ENCODE measurements around the gene PTPRT. TPM values are rescaled to one million over a fixed set of nuclear protein-coding genes. Genes with fewer than 3 reads are reported as not detected.

Gene PTPRT
- total RNA-seq, 4 donors from 2014 or later = under 0.01 to 0.64 (median 0.40) TPM

DNA sequence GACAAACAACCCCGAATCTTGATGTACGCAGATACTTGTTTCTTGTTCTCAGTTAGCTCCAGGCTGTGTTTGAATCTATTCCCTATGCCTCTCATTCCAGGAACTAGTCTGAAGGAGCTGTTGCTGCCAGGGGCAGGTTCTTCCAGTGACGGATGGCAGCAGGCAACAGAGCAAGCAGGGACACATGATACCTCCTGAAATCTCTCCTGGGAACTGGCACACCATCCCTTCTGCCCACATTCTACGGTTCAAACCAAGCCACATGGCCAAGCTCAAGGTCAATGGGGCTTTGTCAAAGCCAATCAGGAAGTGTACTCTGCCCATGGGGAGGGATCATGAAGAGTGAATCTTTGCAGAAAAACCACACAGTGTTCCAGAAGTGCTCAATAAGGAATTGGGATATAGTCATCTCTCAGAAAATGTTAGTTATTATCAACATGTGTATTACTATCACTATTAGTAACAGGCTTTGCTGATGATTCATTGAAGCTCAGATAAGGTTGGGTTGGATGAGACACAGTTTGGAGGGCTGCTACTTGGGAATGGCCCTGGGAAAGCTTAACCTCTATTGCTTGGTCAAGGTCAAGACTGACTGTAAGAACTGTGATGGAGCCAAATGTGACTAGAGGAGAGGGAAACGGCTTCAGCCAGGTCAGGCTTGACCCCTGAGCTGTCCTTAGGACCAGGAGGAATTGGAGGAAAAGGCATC, 454.9 kb downstream of the PTPRT start:
- WGBS, 2 donors (ENCODE audit: low coverage in 1 of 2) = 70 to 100% methylated on average over 3 to 5 of the region's 5 CpGs

DNA sequence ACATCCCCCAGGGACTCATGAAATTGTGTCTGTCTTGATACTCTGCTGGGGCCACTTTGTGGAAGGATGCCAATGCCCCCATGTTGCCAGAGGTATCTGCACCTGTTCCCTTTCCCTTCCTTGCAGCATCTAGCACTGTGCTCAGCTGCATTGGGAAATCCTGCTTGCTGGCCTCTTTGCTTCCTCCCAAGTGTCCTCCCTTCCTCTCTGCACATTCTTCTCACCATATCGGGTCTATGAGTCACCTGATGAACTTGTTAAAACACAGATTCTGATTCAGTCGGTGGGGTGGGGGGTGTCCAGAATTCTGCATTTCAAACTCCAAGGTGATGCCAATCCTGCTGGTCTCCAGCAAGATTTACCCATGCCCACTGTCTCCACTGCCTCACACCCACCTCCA, 467.8 kb downstream of the PTPRT start:
- no peaks in the 10 kb centered on the region for H3K36me3 ChIP-seq
- in situ Hi-C loops (cut with MboI; ENCODE audit: low pct_ligation_motif_present in 1 of 4, low pct_unique_long_range_greater_than_20kb in 1 of 4, low sequenced_read_pairs in 3 of 4) = no loop called here
- no peaks in the 10 kb centered on the region for H3K4me1 ChIP-seq
- intact Hi-C loops (cut with DNase I; ENCODE audit: low total_unique reads) = no loop called here
- TF ChIP-seq POLR2AphosphoS5 (IDR thresholded peaks at IDR 0.05) (no peak), EP300 (IDR thresholded peaks at IDR 0.05; ENCODE audit: low read depth) (no peak), POLR2A (IDR thresholded peaks at IDR 0.05) (no peak)
- TF ChIP-seq, protein P1, sequence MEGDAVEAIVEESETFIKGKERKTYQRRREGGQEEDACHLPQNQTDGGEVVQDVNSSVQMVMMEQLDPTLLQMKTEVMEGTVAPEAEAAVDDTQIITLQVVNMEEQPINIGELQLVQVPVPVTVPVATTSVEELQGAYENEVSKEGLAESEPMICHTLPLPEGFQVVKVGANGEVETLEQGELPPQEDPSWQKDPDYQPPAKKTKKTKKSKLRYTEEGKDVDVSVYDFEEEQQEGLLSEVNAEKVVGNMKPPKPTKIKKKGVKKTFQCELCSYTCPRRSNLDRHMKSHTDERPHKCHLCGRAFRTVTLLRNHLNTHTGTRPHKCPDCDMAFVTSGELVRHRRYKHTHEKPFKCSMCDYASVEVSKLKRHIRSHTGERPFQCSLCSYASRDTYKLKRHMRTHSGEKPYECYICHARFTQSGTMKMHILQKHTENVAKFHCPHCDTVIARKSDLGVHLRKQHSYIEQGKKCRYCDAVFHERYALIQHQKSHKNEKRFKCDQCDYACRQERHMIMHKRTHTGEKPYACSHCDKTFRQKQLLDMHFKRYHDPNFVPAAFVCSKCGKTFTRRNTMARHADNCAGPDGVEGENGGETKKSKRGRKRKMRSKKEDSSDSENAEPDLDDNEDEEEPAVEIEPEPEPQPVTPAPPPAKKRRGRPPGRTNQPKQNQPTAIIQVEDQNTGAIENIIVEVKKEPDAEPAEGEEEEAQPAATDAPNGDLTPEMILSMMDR (IDR thresholded peaks at IDR 0.05) = no peak
- H3K27me3 ChIP-seq = no peaks in the 10 kb centered on the region
- no peak overlapping the region for H3K27ac ChIP-seq
- H3K9me3 ChIP-seq = no peaks in the 10 kb centered on the region
- no peak for DNase-seq
- no peak overlapping the region for H3K4me3 ChIP-seq
- 59% methylated on average over 2 of the region's 2 CpGs; no CpG with 5 or more reads in 1 of the 2 donors for WGBS, 2 donors (ENCODE audit: low coverage in 1 of 2)

More for the DNA sequence above, 454.9 kb downstream of the PTPRT start:
- intact Hi-C loops (cut with DNase I; ENCODE audit: low total_unique reads) = no loop called here
- H3K4me1 ChIP-seq = no peaks in the 10 kb centered on the region
- no peak overlapping the region for H3K4me3 ChIP-seq
- H3K27ac ChIP-seq = no peak overlapping the region
- no peaks in the 10 kb centered on the region for H3K27me3 ChIP-seq
- no peak for DNase-seq
- H3K36me3 ChIP-seq = no peaks in the 10 kb centered on the region
- in situ Hi-C loops (cut with MboI; ENCODE audit: low pct_ligation_motif_present in 1 of 4, low pct_unique_long_range_greater_than_20kb in 1 of 4, low sequenced_read_pairs in 3 of 4) = no loop called here
- TF ChIP-seq, protein P1 (IDR thresholded peaks at IDR 0.05) = no peak
- TF ChIP-seq EP300 (IDR thresholded peaks at IDR 0.05; ENCODE audit: low read depth) (no peak), POLR2A (IDR thresholded peaks at IDR 0.05) (no peak), POLR2AphosphoS5 (IDR thresholded peaks at IDR 0.05) (no peak)
- no peaks in the 10 kb centered on the region for H3K9me3 ChIP-seq

DNA sequence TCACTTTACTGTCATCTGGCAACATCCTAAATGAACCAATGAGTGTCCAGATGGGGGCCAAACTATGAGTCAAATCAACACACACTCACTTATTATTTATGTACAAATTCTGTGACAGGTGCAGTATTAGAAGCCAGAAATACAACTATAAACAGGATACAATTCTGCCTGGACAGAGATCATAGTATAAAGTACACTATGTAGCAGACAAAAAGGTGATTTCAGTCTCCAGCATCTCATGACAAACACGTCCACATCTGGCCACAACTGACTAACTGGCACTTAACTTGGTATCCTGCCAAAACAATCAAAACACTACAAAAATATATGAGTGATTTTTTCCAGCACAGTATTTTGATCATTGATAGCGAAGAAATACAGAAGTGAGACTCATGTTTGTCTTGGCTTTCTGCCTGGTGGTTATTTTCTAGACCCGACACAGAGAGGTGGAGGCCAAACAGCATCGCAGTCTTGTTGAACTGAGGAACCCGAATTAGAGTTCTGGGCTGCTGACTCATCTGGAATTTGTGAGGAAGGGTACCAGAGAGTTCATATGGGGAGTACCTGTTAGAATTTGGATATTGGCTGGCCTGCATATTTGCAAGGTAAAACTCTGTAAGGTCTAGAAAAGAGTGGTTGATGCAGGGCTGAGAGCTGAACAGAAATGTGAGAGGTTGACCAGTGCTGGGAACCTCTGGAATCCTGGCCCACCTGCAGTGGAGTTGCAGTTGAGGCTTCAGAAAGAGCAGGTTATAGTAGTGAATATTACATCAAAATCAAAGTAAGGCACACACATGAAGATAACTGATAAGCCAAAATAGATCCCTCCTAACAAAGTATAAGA, 475.2 kb downstream of the PTPRT start:
- WGBS, 2 donors (ENCODE audit: low coverage in 1 of 2) = 31 to 33% methylated on average over 5 of the region's 5 CpGs
- TF ChIP-seq EP300 (IDR thresholded peaks at IDR 0.05; ENCODE audit: low read depth) (no peak), POLR2A (IDR thresholded peaks at IDR 0.05) (no peak), POLR2AphosphoS5 (IDR thresholded peaks at IDR 0.05) (no peak)
- TF ChIP-seq, protein P1 (IDR thresholded peaks at IDR 0.05) = no peak
- Histone ChIP-seq H3K27me3 (no peaks in the 10 kb centered on the region), H3K27ac (no peak overlapping the region), H3K36me3 (no peaks in the 10 kb centered on the region), H3K4me3 (no peak overlapping the region), H3K9me3 (peaks cover 0 to 3% of the 10 kb centered on the region in 2 donors), H3K4me1 (no peaks in the 10 kb centered on the region)
- in situ Hi-C loops (cut with MboI; ENCODE audit: low pct_ligation_motif_present in 1 of 4, low pct_unique_long_range_greater_than_20kb in 1 of 4, low sequenced_read_pairs in 3 of 4) (no loop called here), intact Hi-C loops (cut with DNase I; ENCODE audit: low total_unique reads) (no loop called here)
- no peak for DNase-seq

DNA sequence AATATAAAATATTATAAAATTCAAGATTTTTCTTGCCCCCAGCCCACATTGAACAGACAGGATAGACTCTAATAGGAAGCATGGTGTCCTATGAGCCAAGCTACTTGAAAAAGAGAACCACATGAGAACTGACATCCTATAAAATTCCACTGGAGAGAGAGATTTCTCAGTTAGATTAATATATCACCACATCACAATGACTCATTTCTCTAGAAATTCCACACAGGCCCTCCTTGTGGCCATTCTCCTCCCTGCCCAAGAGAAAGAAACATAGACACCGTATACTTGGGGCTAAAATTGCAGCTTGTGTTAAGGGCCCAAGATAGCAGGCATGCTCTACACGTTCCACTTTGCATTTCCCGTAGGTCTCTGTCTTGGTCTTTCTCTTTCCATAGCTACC, 481.4 kb downstream of the PTPRT start:
- Histone ChIP-seq H3K4me3 (no peak overlapping the region), H3K27ac (no peak overlapping the region), H3K9me3 (peaks cover 0 to 3% of the 10 kb centered on the region in 2 donors), H3K27me3 (no peaks in the 10 kb centered on the region), H3K4me1 (no peaks in the 10 kb centered on the region), H3K36me3 (no peaks in the 10 kb centered on the region)
- in situ Hi-C loops (cut with MboI; ENCODE audit: low pct_ligation_motif_present in 1 of 4, low pct_unique_long_range_greater_than_20kb in 1 of 4, low sequenced_read_pairs in 3 of 4) = no loop called here
- 57 to 84% methylated on average over 1 to 3 of the region's 3 CpGs for WGBS, 2 donors (ENCODE audit: low coverage in 1 of 2)
- intact Hi-C loops (cut with DNase I; ENCODE audit: low total_unique reads) = no loop called here
- no peak for TF ChIP-seq POLR2A (IDR thresholded peaks at IDR 0.05)
- TF ChIP-seq EP300 (IDR thresholded peaks at IDR 0.05; ENCODE audit: low read depth) = no peak
- TF ChIP-seq POLR2AphosphoS5 (IDR thresholded peaks at IDR 0.05) = no peak
- TF ChIP-seq, protein P1 (IDR thresholded peaks at IDR 0.05) = no peak
- DNase-seq = no peak

Data from transverse colon (tissue), 4 donors.